ENCODE measurements around the gene MAP3K12. TPM values are rescaled to one million over a fixed set of nuclear protein-coding genes. Genes with fewer than 3 reads are reported as not detected.
"Not testable (repeated sequence)": the region's sequence is repeated elsewhere in the genome, so short reads cannot be mapped to it uniquely, and the experiment has no call there.

The MAP3K12 gene
- total and polyA plus RNA-seq, 2 donors (not counting 1 experiment from before 2014, with no cell fraction given): 31.6 to 40.8 TPM

GRCh38 chr12:53482626-53483168 lies 16.6 kb downstream of the MAP3K12 start:
- H3K79me2 ChIP-seq (ENCODE audit: control insufficient read depth, insufficient read depth, low read length): peaks cover 6% of the 10 kb centered on the region
- H3K4me3 ChIP-seq (replicated peaks in 1 of 4; ENCODE audit: control extremely low read depth in 1 of 4, insufficient read depth in 1 of 4, low read depth in 3 of 4, low read length in 4 of 4): no peak overlapping the region
- peaks cover 46% of the 10 kb centered on the region for H3K36me3 ChIP-seq (ENCODE audit: control insufficient read depth, insufficient read depth, low read length)
- no peak overlapping the region for H3K27ac ChIP-seq (ENCODE audit: insufficient read depth, low read length)
- H3K4me2 ChIP-seq (ENCODE audit: extremely low read depth, insufficient read depth, low read length): no peak overlapping the region
- no peak for DNase-seq (ENCODE audit: low read depth in 2 of 2)
- H3K9ac ChIP-seq (ENCODE audit: insufficient read depth, low read length): no peak overlapping the region
- peaks cover 24% of the 10 kb centered on the region for H3K4me1 ChIP-seq (ENCODE audit: control insufficient read depth, extremely low read depth, insufficient read depth, low read length)
- TF ChIP-seq CTCF (conservative IDR thresholded peaks at IDR 0.05 in 1 of 2, IDR thresholded peaks at IDR 0.05 in 1 of 2; ENCODE audit: low read depth in 1 of 2, low read length in 2 of 2) (no peak), EZH2 (IDR thresholded peaks at IDR 0.05; ENCODE audit: low read length, missing control alignments) (no peak)
- H3K9me3 ChIP-seq (ENCODE audit: control insufficient read depth, insufficient read depth, low read depth, low read length): no peaks in the 10 kb centered on the region
- no peak overlapping the region for H2AFZ ChIP-seq (ENCODE audit: low read length)
- no peaks in the 10 kb centered on the region for H3K27me3 ChIP-seq (ENCODE audit: control insufficient read depth, insufficient read depth, low read length)
- H4K20me1 ChIP-seq (ENCODE audit: control insufficient read depth, extremely low read depth, insufficient read depth, low read length): no peaks in the 10 kb centered on the region

GRCh38 chr12:53481939-53482586 lies 17.2 kb downstream of the MAP3K12 start:
- Histone ChIP-seq H3K27ac (ENCODE audit: insufficient read depth, low read length) (peak overlapping the region; percentile 2), H3K9me3 (ENCODE audit: control insufficient read depth, insufficient read depth, low read depth, low read length) (no peaks in the 10 kb centered on the region), H3K4me1 (ENCODE audit: control insufficient read depth, extremely low read depth, insufficient read depth, low read length) (peaks cover 24% of the 10 kb centered on the region), H3K79me2 (ENCODE audit: control insufficient read depth, insufficient read depth, low read length) (peaks cover 7% of the 10 kb centered on the region), H2AFZ (ENCODE audit: low read length) (no peak overlapping the region), H3K4me3 (replicated peaks in 1 of 4; ENCODE audit: control extremely low read depth in 1 of 4, insufficient read depth in 1 of 4, low read depth in 3 of 4, low read length in 4 of 4) (no peak overlapping the region), H3K9ac (ENCODE audit: insufficient read depth, low read length) (no peak overlapping the region), H3K4me2 (ENCODE audit: extremely low read depth, insufficient read depth, low read length) (no peak overlapping the region), H3K36me3 (ENCODE audit: control insufficient read depth, insufficient read depth, low read length) (peaks cover 45% of the 10 kb centered on the region), H4K20me1 (ENCODE audit: control insufficient read depth, extremely low read depth, insufficient read depth, low read length) (no peaks in the 10 kb centered on the region), H3K27me3 (ENCODE audit: control insufficient read depth, insufficient read depth, low read length) (no peaks in the 10 kb centered on the region)
- no peak for DNase-seq (ENCODE audit: low read depth in 2 of 2)
- TF ChIP-seq CTCF (conservative IDR thresholded peaks at IDR 0.05 in 1 of 2, IDR thresholded peaks at IDR 0.05 in 1 of 2; ENCODE audit: low read depth in 1 of 2, low read length in 2 of 2) (peak in 1 of 2 donors; percentile 13), EZH2 (IDR thresholded peaks at IDR 0.05; ENCODE audit: low read length, missing control alignments) (no peak)

- peaks cover 12% of the 10 kb centered on the region for H3K79me2 ChIP-seq (ENCODE audit: control insufficient read depth, insufficient read depth, low read length)
- H3K4me2 ChIP-seq (ENCODE audit: extremely low read depth, insufficient read depth, low read length); H3K9me3 ChIP-seq (ENCODE audit: control insufficient read depth, insufficient read depth, low read depth, low read length); H3K9ac ChIP-seq (ENCODE audit: insufficient read depth, low read length); H4K20me1 ChIP-seq (ENCODE audit: control insufficient read depth, extremely low read depth, insufficient read depth, low read length); H3K4me3 ChIP-seq (replicated peaks in 1 of 4; ENCODE audit: control extremely low read depth in 1 of 4, insufficient read depth in 1 of 4, low read depth in 3 of 4, low read length in 4 of 4); H3K27me3 ChIP-seq (ENCODE audit: control insufficient read depth, insufficient read depth, low read length); H2AFZ ChIP-seq (ENCODE audit: low read length): not testable (repeated sequence)
- peaks cover 24% of the 10 kb centered on the region for H3K4me1 ChIP-seq (ENCODE audit: control insufficient read depth, extremely low read depth, insufficient read depth, low read length)
- H3K36me3 ChIP-seq (ENCODE audit: control insufficient read depth, insufficient read depth, low read length): peaks cover 40% of the 10 kb centered on the region
- DNase-seq (ENCODE audit: low read depth in 2 of 2): peak; percentile 59 to 73
- H3K27ac ChIP-seq (ENCODE audit: insufficient read depth, low read length): peak overlapping the region; percentile 2
Measured at GRCh38 chr12:53481458-53481857, 17.8 kb downstream of the MAP3K12 start.

All from fibroblast of lung (primary cell).